HEK293 (cell line): ENCODE measurements around the gene PNPLA6.

Experiments
- CTCF ChIA-PET: fragments of 350-600 bp; formaldehyde crosslinking; extraction: SDS; loops from one replicate; lab custom pipeline; 2021; ENCODE audit warnings: antibody characterized with exemption; lab: Yijun Ruan, JAX
- POLR2A ChIA-PET: fragments of 300-600 bp; formaldehyde crosslinking; extraction: SDS; loops from one replicate; lab custom pipeline; 2020; ENCODE audit warnings: antibody characterized with exemption, inconsistent platforms; lab: Yijun Ruan, JAX
- H3K27ac ChIP-seq: fragments of 200-500 bp; sonication (Bioruptor generic); 2 replicates; pipeline ENCODE4 v1.5.1; 2014; ENCODE audit warnings: low read depth, low read length, control low read depth, inconsistent platforms; ENCODE audit errors: extremely low read depth
- H3K36me3 ChIP-seq, 2 experiments: fragments of 200-500 bp in 1 of 2; sonication (Bioruptor generic) in 1 of 2; 1 replicate in 1 of 2; 2 replicates in 1 of 2; pipeline ENCODE4 v1.5.1; 2014 to 2017; ENCODE audit warnings: inconsistent platforms in 2 of 2, low read length in 2 of 2; ENCODE audit not compliant: control insufficient read depth in 2 of 2, insufficient read depth in 1 of 2
- H3K4me1 ChIP-seq: fragments of 200-500 bp; sonication (Bioruptor generic); 2 replicates; pipeline ENCODE4 v1.5.1; 2014; ENCODE audit warnings: mild to moderate bottlenecking, low read length, inconsistent platforms; ENCODE audit not compliant: control insufficient read depth, insufficient read depth
- H3K4me3 ChIP-seq: 2 replicates; pipeline ENCODE4 v1.5.1; 2011; ENCODE audit warnings: low read depth, mild to moderate bottlenecking, control low read depth, low read length, moderate library complexity
- H3K9me3 ChIP-seq: fragments of 200-500 bp; sonication (Bioruptor generic); 2 replicates; pipeline ENCODE4 v1.5.1; 2014; ENCODE audit warnings: low read depth, low read length, inconsistent platforms; ENCODE audit not compliant: control insufficient read depth, insufficient read depth
- BCL11A ChIP-seq: fragments of 450-650 bp; formaldehyde crosslinking; IDR thresholded peaks from 2 replicates; pipeline ENCODE4 v1.5.1; 2016; ENCODE audit warnings: low read depth, missing biosample characterization, missing genetic modification characterization
- EGR2 ChIP-seq: fragments of 450-650 bp; formaldehyde crosslinking; IDR thresholded peaks from 2 replicates; pipeline ENCODE4 v1.5.1; 2016; ENCODE audit warnings: low read depth, missing biosample characterization, missing genetic modification characterization
- KLF16 ChIP-seq: fragments of 450-650 bp; formaldehyde crosslinking; IDR thresholded peaks from 2 replicates; pipeline ENCODE4 v1.5.1; 2017; ENCODE audit warnings: missing biosample characterization, missing genetic modification characterization
- KLF7 ChIP-seq: fragments of 450-650 bp; formaldehyde crosslinking; IDR thresholded peaks from 2 replicates; pipeline ENCODE4 v1.5.1; 2016; ENCODE audit warnings: missing biosample characterization, missing genetic modification characterization, borderline replicate concordance
- TRIM28 ChIP-seq: IDR thresholded peaks from 2 replicates; pipeline ENCODE4 v1.6.1; 2011; ENCODE audit warnings: low read length, control low read depth, borderline replicate concordance
- ZBTB1 ChIP-seq: fragments of 450-650 bp; formaldehyde crosslinking; IDR thresholded peaks from 2 replicates; pipeline ENCODE4 v1.5.1; 2016; ENCODE audit warnings: missing biosample characterization, missing genetic modification characterization
- ZBTB17 ChIP-seq: fragments of 450-650 bp; formaldehyde crosslinking; IDR thresholded peaks from 2 replicates; pipeline ENCODE4 v1.5.1; 2016; ENCODE audit warnings: missing biosample characterization, missing genetic modification characterization
- ZBTB44 ChIP-seq: fragments of 450-650 bp; IDR thresholded peaks from 2 replicates; pipeline ENCODE4 v1.5.1; 2018; ENCODE audit warnings: missing biosample characterization, mild to moderate bottlenecking, missing genetic modification characterization
- ZBTB49 ChIP-seq: fragments of 450-650 bp; formaldehyde crosslinking; IDR thresholded peaks from 2 replicates; pipeline ENCODE4 v1.5.1; 2016; ENCODE audit warnings: missing biosample characterization, missing genetic modification characterization, low read depth
- ZFP41 ChIP-seq: fragments of 450-650 bp; formaldehyde crosslinking; IDR thresholded peaks from 2 replicates; pipeline ENCODE4 v1.5.1; 2016; ENCODE audit warnings: missing biosample characterization, missing genetic modification characterization, borderline replicate concordance
- ZNF112 ChIP-seq: fragments of 450-650 bp; formaldehyde crosslinking; IDR thresholded peaks from 2 replicates; pipeline ENCODE4 v1.5.0; 2017; ENCODE audit warnings: missing biosample characterization, missing genetic modification characterization
- ZNF148 ChIP-seq: fragments of 450-650 bp; formaldehyde crosslinking; IDR thresholded peaks from 2 replicates; pipeline ENCODE4 v1.5.0; 2017; ENCODE audit warnings: missing biosample characterization, missing genetic modification characterization, borderline replicate concordance
- ZNF23 ChIP-seq: fragments of 450-650 bp; formaldehyde crosslinking; IDR thresholded peaks from 2 replicates; pipeline ENCODE4 v1.5.1; 2016; ENCODE audit warnings: missing biosample characterization, missing genetic modification characterization, borderline replicate concordance
- ZNF239 ChIP-seq: fragments of 450-650 bp; formaldehyde crosslinking; IDR thresholded peaks from 2 replicates; pipeline ENCODE4 v1.5.1; 2016; ENCODE audit warnings: missing biosample characterization, missing genetic modification characterization
- ZNF280D ChIP-seq: fragments of 450-650 bp; formaldehyde crosslinking; IDR thresholded peaks from 2 replicates; pipeline ENCODE4 v1.5.1; 2016; ENCODE audit warnings: missing biosample characterization, missing genetic modification characterization
- ZNF354C ChIP-seq: fragments of 450-650 bp; formaldehyde crosslinking; IDR thresholded peaks from 2 replicates; pipeline ENCODE4 v1.5.1; 2016; ENCODE audit warnings: missing biosample characterization, missing genetic modification characterization, low read depth, borderline replicate concordance
- ZNF488 ChIP-seq: fragments of 450-650 bp; formaldehyde crosslinking; IDR thresholded peaks from 2 replicates; pipeline ENCODE4 v1.5.1; 2016; ENCODE audit warnings: missing biosample characterization, missing genetic modification characterization
- ZNF624 ChIP-seq: fragments of 450-650 bp; formaldehyde crosslinking; IDR thresholded peaks from 2 replicates; pipeline ENCODE4 v1.5.1; 2017; ENCODE audit warnings: missing biosample characterization, missing genetic modification characterization
- ZNF785 ChIP-seq: fragments of 450-650 bp; formaldehyde crosslinking; IDR thresholded peaks from 2 replicates; pipeline ENCODE4 v1.5.1; 2016; ENCODE audit warnings: missing biosample characterization, missing genetic modification characterization

PNPLA6 gene

GRCh38 chr19:7558667-7559066, 23.1 kb downstream of the PNPLA6 start (continued):
- TF ChIP-seq KLF16 (tag by site-specific recombination) = no peak
- TF ChIP-seq ZNF112 (tag by site-specific recombination) = no peak
- TF ChIP-seq BCL11A = no peak
- TF ChIP-seq ZNF488 (tag by site-specific recombination) = no peak
- no peak for TF ChIP-seq ZFP41 (tag by site-specific recombination)
- no peak for TF ChIP-seq ZNF785 (tag by site-specific recombination)
- no peak for TF ChIP-seq TRIM28
- TF ChIP-seq ZNF239 = no peak
- no peak for TF ChIP-seq ZBTB1 (tag by site-specific recombination)
- TF ChIP-seq KLF7 = no peak
- no peak for TF ChIP-seq EGR2
- TF ChIP-seq ZBTB44 (tag by site-specific recombination) = no peak
- no peak for TF ChIP-seq ZNF624 (tag by site-specific recombination)

GRCh38 chr19:7559102-7559501, 23.6 kb downstream of the PNPLA6 start:
- no peak overlapping the region for H3K27ac ChIP-seq
- H3K9me3 ChIP-seq = no peaks in the 10 kb centered on the region
- TF ChIP-seq ZBTB49 (tag by site-specific recombination) = no peak
- TF ChIP-seq ZNF23 (tag by site-specific recombination) = peak; percentile 83; the same call in 1 of the 2 replicates
- peak; percentile 67 for TF ChIP-seq ZBTB17 (tag by site-specific recombination)
- TF ChIP-seq ZNF148 = no peak
- CTCF ChIA-PET = interaction anchor here (0.6 to 2.1 kb wide), 4 partner anchors 9 to 247 kb away, joined by 3 to 7 read pairs (median 5); no protein-coding TSS in a partner anchor
- POLR2A ChIA-PET = no interaction called here
- H3K4me1 ChIP-seq = no peaks in the 10 kb centered on the region
- H3K4me3 ChIP-seq = no peak overlapping the region
- H3K36me3 ChIP-seq = peaks cover 0 to 31% of the 10 kb centered on the region in 2 experiments; a peak in 2 of 3 replicates

- peaks cover 0 to 23% of the 10 kb centered on the region in 2 experiments; a peak in 2 of 3 replicates for H3K36me3 ChIP-seq
- ChIA-PET POLR2A (interaction anchor here (0.5 kb wide), 1 partner anchor 100 kb away, joined by 3 read pairs; no protein-coding TSS in a partner anchor), CTCF (interaction anchor here (0.6 to 2.1 kb wide), 2 partner anchors 8 to 1839 kb away, joined by 6 read pairs; no protein-coding TSS in a partner anchor)
- no peaks in the 10 kb centered on the region for H3K4me1 ChIP-seq
- no peak overlapping the region for H3K4me3 ChIP-seq
- H3K9me3 ChIP-seq = no peaks in the 10 kb centered on the region
- H3K27ac ChIP-seq = no peak overlapping the region
- TF ChIP-seq ZNF280D (tag by site-specific recombination) = peak; percentile 85
- no peak for TF ChIP-seq ZBTB44 (tag by site-specific recombination)
- no peak for TF ChIP-seq ZNF354C
Observed at GRCh38 chr19:7560255-7560654, 24.7 kb downstream of the PNPLA6 start.
